Omental fat pad (tissue), 4 donors: ENCODE results near the gene PLEKHG4. TPM values are rescaled to one million over a fixed set of nuclear protein-coding genes. Genes with fewer than 3 reads are reported as not detected.

Experiments
- ATAC-seq: fragments of 150-250 bp; one replicate; pipeline ENCODE4 v1.9.1; 2016; ENCODE audit warnings: mild to moderate bottlenecking, moderate library complexity; ENCODE audit not compliant: low FRiP score
- DNase-seq: peaks from one replicate; pipeline ENCODE4 v3.0.0-alpha.2; 2019; ENCODE audit warnings: low spot score
- CTCF ChIP-seq, 3 donors: fragments of 450-650 bp; IDR thresholded peaks; one replicate each; pipeline ENCODE4 v1.5.1; 2016 to 2017; ENCODE audit warnings: antibody characterized with exemption in 3 of 3, mild to moderate bottlenecking in 3 of 3, moderate library complexity in 2 of 3
- total RNA-seq, 4 donors: library from RNA; depleted of rRNA; stranded (reverse); fragments of >200 nt; gene quantifications; one replicate each; pipeline ENCODE4 v1.1.0, GENCODE V29; 2016

The PLEKHG4 gene
- total RNA-seq, 4 donors from 2014 or later, result 5.8 to 19.9 (median 12.4) TPM

GRCh38 chr16:67283826-67284555, 4.7 kb downstream of the PLEKHG4 start:
- no peak for TF ChIP-seq CTCF (IDR thresholded peaks at IDR 0.05)

GRCh38 chr16:67284699-67285646, 5.6 kb downstream of the PLEKHG4 start:
- no peak for DNase-seq

More at GRCh38 chr16:67283826-67284555, 4.7 kb downstream of the PLEKHG4 start:
- DNase-seq (no peak), ATAC-seq (no peak)

GRCh38 chr16:67286441-67287235, 7.3 kb downstream of the PLEKHG4 start:
- ATAC-seq, result no peak

More at GRCh38 chr16:67284699-67285646, 5.6 kb downstream of the PLEKHG4 start:
- ATAC-seq, result no peak
- no peak for TF ChIP-seq CTCF (IDR thresholded peaks at IDR 0.05)

GRCh38 chr16:67287960-67288359, 8.6 kb downstream of the PLEKHG4 start:
- TF ChIP-seq CTCF (IDR thresholded peaks at IDR 0.05), result no peak
- DNase-seq (no peak), ATAC-seq (no peak)

More at GRCh38 chr16:67286441-67287235, 7.3 kb downstream of the PLEKHG4 start:
- TF ChIP-seq CTCF (IDR thresholded peaks at IDR 0.05), result no peak
- DNase-seq, result no peak

- no peak for TF ChIP-seq CTCF (IDR thresholded peaks at IDR 0.05)
- ATAC-seq (no peak), DNase-seq (no peak)
These were observed 12.1 kb downstream of the PLEKHG4 start for GRCh38 chr16:67291461-67291860.

GRCh38 chr16:67294171-67294757, 14.9 kb downstream of the PLEKHG4 start:
- DNase-seq (no peak), ATAC-seq (no peak)
- no peak for TF ChIP-seq CTCF (IDR thresholded peaks at IDR 0.05)
